GM12878 (cell line): ENCODE measurements around the gene HEMK1.

ENCODE experiments used
- NFXL1 ChIP-seq: fragments of 450-650 bp; IDR thresholded peaks from 2 replicates; pipeline ENCODE4 v1.6.1; 2017; ENCODE audit warnings: antibody characterized with exemption, mild to moderate bottlenecking, borderline replicate concordance
- TAF1 ChIP-seq: IDR thresholded peaks from 2 replicates; pipeline ENCODE4 v1.6.1; 2011; ENCODE audit warnings: mild to moderate bottlenecking, low read depth, low read length, borderline replicate concordance
- TBL1XR1 ChIP-seq: IDR thresholded peaks from 2 replicates; pipeline ENCODE4 v1.6.1; 2012; ENCODE audit warnings: low read depth, low read length, improper control_type of control experiment
- TF ChIP-seq, protein P1 (sequence below), 3 experiments: IDR thresholded peaks in 2 of 3; conservative IDR thresholded peaks in 1 of 3; 2 replicates each; pipeline ENCODE4 v1.5.1; 2011; ENCODE audit warnings: low read depth in 3 of 3, low read length in 3 of 3, mild to moderate bottlenecking in 3 of 3, control low read depth in 2 of 3, moderate library complexity in 2 of 3, inconsistent platforms in 1 of 3, mixed read lengths in 1 of 3; ENCODE audit not compliant: control insufficient read depth in 2 of 3, insufficient read depth in 1 of 3; ENCODE audit errors: extremely low read depth in 1 of 3
- TF ChIP-seq, protein P2 (sequence below): IDR thresholded peaks from 2 replicates; pipeline ENCODE4 v1.6.1; 2011; ENCODE audit warnings: low read depth, low read length, improper control_type of control experiment, borderline replicate concordance

DNA sequence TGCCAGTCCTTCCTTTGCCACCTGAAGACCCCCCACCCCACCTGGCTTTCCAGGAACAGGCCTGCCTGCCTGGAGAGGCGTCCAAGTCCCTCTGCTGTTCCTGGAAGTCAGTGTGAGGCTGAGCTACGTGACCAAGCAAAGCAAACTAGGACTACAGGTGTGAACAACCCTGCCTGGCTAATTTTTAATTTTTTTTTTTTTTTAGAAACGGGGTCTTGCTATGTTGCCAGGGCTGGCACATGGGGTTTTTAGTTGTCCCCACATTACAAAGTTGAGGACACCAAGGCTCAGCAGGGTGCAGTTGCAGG is 17.4 kb downstream of the HEMK1 start:
- TF ChIP-seq, protein P1, sequence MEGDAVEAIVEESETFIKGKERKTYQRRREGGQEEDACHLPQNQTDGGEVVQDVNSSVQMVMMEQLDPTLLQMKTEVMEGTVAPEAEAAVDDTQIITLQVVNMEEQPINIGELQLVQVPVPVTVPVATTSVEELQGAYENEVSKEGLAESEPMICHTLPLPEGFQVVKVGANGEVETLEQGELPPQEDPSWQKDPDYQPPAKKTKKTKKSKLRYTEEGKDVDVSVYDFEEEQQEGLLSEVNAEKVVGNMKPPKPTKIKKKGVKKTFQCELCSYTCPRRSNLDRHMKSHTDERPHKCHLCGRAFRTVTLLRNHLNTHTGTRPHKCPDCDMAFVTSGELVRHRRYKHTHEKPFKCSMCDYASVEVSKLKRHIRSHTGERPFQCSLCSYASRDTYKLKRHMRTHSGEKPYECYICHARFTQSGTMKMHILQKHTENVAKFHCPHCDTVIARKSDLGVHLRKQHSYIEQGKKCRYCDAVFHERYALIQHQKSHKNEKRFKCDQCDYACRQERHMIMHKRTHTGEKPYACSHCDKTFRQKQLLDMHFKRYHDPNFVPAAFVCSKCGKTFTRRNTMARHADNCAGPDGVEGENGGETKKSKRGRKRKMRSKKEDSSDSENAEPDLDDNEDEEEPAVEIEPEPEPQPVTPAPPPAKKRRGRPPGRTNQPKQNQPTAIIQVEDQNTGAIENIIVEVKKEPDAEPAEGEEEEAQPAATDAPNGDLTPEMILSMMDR (IDR thresholded peaks at IDR 0.05 in 2 of 3, conservative IDR thresholded peaks at IDR 0.05 in 1 of 3; ENCODE audit: control insufficient read depth in 2 of 3, extremely low read depth in 1 of 3, insufficient read depth in 1 of 3, low read depth in 3 of 3, low read length in 3 of 3), result no peak
- TF ChIP-seq TBL1XR1, result no peak
- TF ChIP-seq, protein P2, sequence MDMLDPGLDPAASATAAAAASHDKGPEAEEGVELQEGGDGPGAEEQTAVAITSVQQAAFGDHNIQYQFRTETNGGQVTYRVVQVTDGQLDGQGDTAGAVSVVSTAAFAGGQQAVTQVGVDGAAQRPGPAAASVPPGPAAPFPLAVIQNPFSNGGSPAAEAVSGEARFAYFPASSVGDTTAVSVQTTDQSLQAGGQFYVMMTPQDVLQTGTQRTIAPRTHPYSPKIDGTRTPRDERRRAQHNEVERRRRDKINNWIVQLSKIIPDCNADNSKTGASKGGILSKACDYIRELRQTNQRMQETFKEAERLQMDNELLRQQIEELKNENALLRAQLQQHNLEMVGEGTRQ, result no peak
- TF ChIP-seq NFXL1, result no peak
- no peak for TF ChIP-seq TAF1
